Astrocyte (in vitro differentiated cells and primary cell): ENCODE measurements around the gene CDHR5. TPM values are rescaled to one million over a fixed set of nuclear protein-coding genes. Genes with fewer than 3 reads are reported as not detected.

ENCODE experiments used
- DNase-seq: peaks from one replicate; pipeline ENCODE4 v3.0.0-alpha.2; 2010; ENCODE audit warnings: low read depth
- FAIRE-seq: peaks from 2 replicates; lab custom pipeline; 2011; peaks lifted over from hg19 to GRCh38; lab: Jason Lieb, UNC
- H2AFZ ChIP-seq: 2 replicates; pipeline ENCODE4 v1.6.0; 2012; ENCODE audit warnings: low read depth, low read length, inconsistent platforms
- H3K27ac ChIP-seq: 2 replicates; pipeline ENCODE4 v1.5.1; 2011; ENCODE audit warnings: low read depth, low read length, inconsistent platforms
- H3K27me3 ChIP-seq: 2 replicates; pipeline ENCODE4 v1.6.0; 2011; ENCODE audit warnings: low read length, inconsistent platforms; ENCODE audit not compliant: insufficient read depth
- H3K36me3 ChIP-seq: 2 replicates; pipeline ENCODE4 v1.5.1; 2011; ENCODE audit warnings: low read length, inconsistent platforms; ENCODE audit not compliant: insufficient read depth
- H3K4me1 ChIP-seq: 2 replicates; pipeline ENCODE4 v1.5.1; 2011; ENCODE audit warnings: low read length, inconsistent platforms; ENCODE audit not compliant: insufficient read depth
- H3K4me2 ChIP-seq: 2 replicates; pipeline ENCODE4 v1.6.0; 2012; ENCODE audit warnings: low read length, inconsistent platforms
- H3K4me3 ChIP-seq: 2 replicates; pipeline ENCODE4 v1.5.1; 2011; ENCODE audit warnings: low read depth, mild to moderate bottlenecking, low read length, inconsistent platforms; ENCODE audit not compliant: insufficient read depth
- H3K79me2 ChIP-seq: 2 replicates; pipeline ENCODE4 v1.6.0; 2012; ENCODE audit warnings: mild to moderate bottlenecking, low read length, inconsistent platforms; ENCODE audit not compliant: insufficient read depth
- H3K9ac ChIP-seq: 2 replicates; pipeline ENCODE4 v1.6.0; 2012; ENCODE audit warnings: mild to moderate bottlenecking, low read length, inconsistent platforms
- H3K9me3 ChIP-seq: 2 replicates; pipeline ENCODE4 v1.5.1; 2012; ENCODE audit warnings: low read depth, mild to moderate bottlenecking, low read length, inconsistent platforms; ENCODE audit not compliant: insufficient read depth
- H4K20me1 ChIP-seq: 2 replicates; pipeline ENCODE4 v1.6.0; 2012; ENCODE audit warnings: low read length, inconsistent platforms; ENCODE audit not compliant: insufficient read depth
- H3K27ac Mint-ChIP-seq: one replicate; pipeline ENCODE4 v1.8.0; 2021; ENCODE audit warnings: mild to moderate bottlenecking, mixed read lengths; ENCODE audit not compliant: unreplicated experiment
- H3K27me3 Mint-ChIP-seq: one replicate; pipeline ENCODE4 v1.8.0; 2021; ENCODE audit warnings: low read depth, mixed read lengths; ENCODE audit not compliant: unreplicated experiment
- H3K36me3 Mint-ChIP-seq: one replicate; pipeline ENCODE4 v1.8.0; 2021; ENCODE audit warnings: low read depth, mixed read lengths; ENCODE audit not compliant: unreplicated experiment
- H3K4me1 Mint-ChIP-seq: one replicate; pipeline ENCODE4 v1.8.0; 2021; ENCODE audit warnings: low read depth, mixed read lengths; ENCODE audit not compliant: unreplicated experiment
- H3K4me3 Mint-ChIP-seq: one replicate; pipeline ENCODE4 v1.8.0; 2021; ENCODE audit warnings: mild to moderate bottlenecking, moderate library complexity, mixed read lengths; ENCODE audit not compliant: unreplicated experiment
- H3K9me3 Mint-ChIP-seq: one replicate; pipeline ENCODE4 v1.8.0; 2021; ENCODE audit warnings: mild to moderate bottlenecking, mixed read lengths; ENCODE audit not compliant: unreplicated experiment
- CTCF ChIP-seq: IDR thresholded peaks from 2 replicates; pipeline ENCODE4 v1.5.1; 2011; ENCODE audit warnings: low read depth, mild to moderate bottlenecking, inconsistent platforms, low read length, moderate library complexity; ENCODE audit not compliant: insufficient read depth
- EZH2 ChIP-seq: IDR thresholded peaks from 2 replicates; pipeline ENCODE4 v1.6.1; 2012; ENCODE audit warnings: mild to moderate bottlenecking, low read length, inconsistent platforms; ENCODE audit not compliant: insufficient read depth
- total RNA-seq: library from RNA; stranded (reverse); gene quantifications from 2 replicates; pipeline ENCODE4 v1.2.1, GENCODE V29; 2021

CDHR5 gene
- total RNA-seq, 1 donor from 2014 or later, result not detected

DNA sequence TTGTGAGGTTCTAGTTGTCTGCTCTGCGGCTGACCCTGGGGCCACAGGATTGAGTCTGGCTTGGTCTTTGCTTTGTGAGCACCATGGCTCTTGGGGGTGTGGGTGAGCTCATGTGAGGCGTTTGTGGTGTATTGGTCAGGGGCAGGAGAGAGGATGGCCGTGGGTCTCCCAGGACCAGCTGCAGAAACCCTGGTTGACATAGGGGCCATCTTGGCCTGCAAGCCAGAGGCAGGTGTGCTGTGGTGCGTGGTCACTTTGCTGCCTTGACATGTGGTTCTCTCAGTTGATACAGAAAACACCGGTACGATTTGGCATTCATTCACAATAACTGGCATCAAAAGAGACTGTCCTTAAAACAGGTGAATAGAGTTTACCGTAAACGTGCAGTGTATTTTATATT, 37.2 kb downstream of the CDHR5 start:
- H2AFZ ChIP-seq, result no peak overlapping the region
- peaks cover 74% of the 10 kb centered on the region for H4K20me1 ChIP-seq
- Mint-ChIP-seq H3K4me3 (no peak overlapping the region), H3K36me3 (peaks cover 29% of the 10 kb centered on the region), H3K27ac (peak overlapping the region; percentile 99), H3K9me3 (no peaks in the 10 kb centered on the region), H3K27me3 (no peaks in the 10 kb centered on the region), H3K4me1 (peaks cover 25% of the 10 kb centered on the region)
- H3K27me3 ChIP-seq, result no peaks in the 10 kb centered on the region
- no peak overlapping the region for H3K4me3 ChIP-seq
- H3K27ac ChIP-seq, result peak overlapping the region; percentile 31
- peak overlapping the region; percentile 48 for H3K4me2 ChIP-seq
- DNase-seq, result no peak
- TF ChIP-seq EZH2 (no peak), CTCF (no peak)
- H3K79me2 ChIP-seq, result peaks cover 67% of the 10 kb centered on the region
- no peaks in the 10 kb centered on the region for H3K9me3 ChIP-seq
- FAIRE-seq, result no peak
- peaks cover 11% of the 10 kb centered on the region for H3K4me1 ChIP-seq
- peak overlapping the region; percentile 21 for H3K9ac ChIP-seq
- peaks cover 23% of the 10 kb centered on the region for H3K36me3 ChIP-seq

GRCh38 chr11:586376-587316, 38.1 kb downstream of the CDHR5 start:
- FAIRE-seq (no peak), DNase-seq (no peak)
- Mint-ChIP-seq H3K27me3 (no peaks in the 10 kb centered on the region), H3K36me3 (peaks cover 25% of the 10 kb centered on the region), H3K4me1 (peaks cover 27% of the 10 kb centered on the region), H3K9me3 (no peaks in the 10 kb centered on the region), H3K27ac (peak overlapping the region; percentile 99), H3K4me3 (no peak overlapping the region)
- no peak overlapping the region for H2AFZ ChIP-seq
- no peak overlapping the region for H3K9ac ChIP-seq
- no peak overlapping the region for H3K4me2 ChIP-seq
- H3K27ac ChIP-seq, result no peak overlapping the region
- no peak overlapping the region for H3K4me3 ChIP-seq
- H3K9me3 ChIP-seq, result no peaks in the 10 kb centered on the region
- H3K27me3 ChIP-seq, result no peaks in the 10 kb centered on the region
- no peak for TF ChIP-seq EZH2
- no peak for TF ChIP-seq CTCF
- peaks cover 20% of the 10 kb centered on the region for H3K36me3 ChIP-seq
- H3K4me1 ChIP-seq, result peaks cover 11% of the 10 kb centered on the region
- H4K20me1 ChIP-seq, result peaks cover 76% of the 10 kb centered on the region
- peaks cover 73% of the 10 kb centered on the region for H3K79me2 ChIP-seq

- Mint-ChIP-seq H3K9me3 (no peaks in the 10 kb centered on the region), H3K27ac (no peak overlapping the region), H3K36me3 (peaks cover 23% of the 10 kb centered on the region), H3K27me3 (no peaks in the 10 kb centered on the region), H3K4me1 (peaks cover 37% of the 10 kb centered on the region), H3K4me3 (peak overlapping the region; percentile 14)
- no peaks in the 10 kb centered on the region for H3K27me3 ChIP-seq
- H4K20me1 ChIP-seq, result peaks cover 74% of the 10 kb centered on the region
- H3K9me3 ChIP-seq, result no peaks in the 10 kb centered on the region
- peaks cover 11% of the 10 kb centered on the region for H3K4me1 ChIP-seq
- no peak overlapping the region for H3K27ac ChIP-seq
- TF ChIP-seq CTCF (no peak), EZH2 (no peak)
- peaks cover 79% of the 10 kb centered on the region for H3K79me2 ChIP-seq
- FAIRE-seq, result no peak
- no peak overlapping the region for H3K4me3 ChIP-seq
- H2AFZ ChIP-seq, result no peak overlapping the region
- H3K9ac ChIP-seq, result no peak overlapping the region
- peaks cover 11% of the 10 kb centered on the region for H3K36me3 ChIP-seq
- no peak for DNase-seq
- H3K4me2 ChIP-seq, result no peak overlapping the region
These were observed 40.5 kb downstream of the CDHR5 start for GRCh38 chr11:584287-584686.
